ENCODE measurements around the gene KRTAP10-9. TPM values are rescaled to one million over a fixed set of nuclear protein-coding genes. Genes with fewer than 3 reads are reported as not detected.

The KRTAP10-9 gene
- total and polyA plus RNA-seq, 2 donors (not counting 1 experiment from before 2014, with no cell fraction given), result not detected

- Histone ChIP-seq H2AFZ (ENCODE audit: low read length) (no peak overlapping the region), H3K79me2 (ENCODE audit: control insufficient read depth, insufficient read depth, low read length) (no peaks in the 10 kb centered on the region), H3K4me2 (ENCODE audit: extremely low read depth, insufficient read depth, low read length) (no peak overlapping the region), H3K27me3 (ENCODE audit: control insufficient read depth, insufficient read depth, low read length) (no peaks in the 10 kb centered on the region), H4K20me1 (ENCODE audit: control insufficient read depth, extremely low read depth, insufficient read depth, low read length) (no peaks in the 10 kb centered on the region), H3K36me3 (ENCODE audit: control insufficient read depth, insufficient read depth, low read length) (no peaks in the 10 kb centered on the region), H3K4me3 (replicated peaks in 1 of 4; ENCODE audit: control extremely low read depth in 1 of 4, insufficient read depth in 1 of 4, low read depth in 3 of 4, low read length in 4 of 4) (no peak overlapping the region), H3K9me3 (ENCODE audit: control insufficient read depth, insufficient read depth, low read depth, low read length) (no peaks in the 10 kb centered on the region), H3K4me1 (ENCODE audit: control insufficient read depth, extremely low read depth, insufficient read depth, low read length) (no peaks in the 10 kb centered on the region), H3K27ac (ENCODE audit: insufficient read depth, low read length) (no peak overlapping the region), H3K9ac (ENCODE audit: insufficient read depth, low read length) (no peak overlapping the region)
- TF ChIP-seq CTCF (conservative IDR thresholded peaks at IDR 0.05 in 1 of 2, IDR thresholded peaks at IDR 0.05 in 1 of 2; ENCODE audit: low read depth in 1 of 2, low read length in 2 of 2) (no peak), EZH2 (IDR thresholded peaks at IDR 0.05; ENCODE audit: low read length, missing control alignments) (no peak)
- DNase-seq (ENCODE audit: low read depth in 2 of 2), result no peak
Measured at GRCh38 chr21:44585892-44586291, 41.0 kb upstream of the KRTAP10-9 start.

GRCh38 chr21:44589094-44589493, 37.8 kb upstream of the KRTAP10-9 start:
- no peak overlapping the region for H3K4me3 ChIP-seq (replicated peaks in 1 of 4; ENCODE audit: control extremely low read depth in 1 of 4, insufficient read depth in 1 of 4, low read depth in 3 of 4, low read length in 4 of 4)
- no peak overlapping the region for H3K27ac ChIP-seq (ENCODE audit: insufficient read depth, low read length)
- no peak for TF ChIP-seq CTCF (conservative IDR thresholded peaks at IDR 0.05 in 1 of 2, IDR thresholded peaks at IDR 0.05 in 1 of 2; ENCODE audit: low read depth in 1 of 2, low read length in 2 of 2)
- TF ChIP-seq EZH2 (IDR thresholded peaks at IDR 0.05; ENCODE audit: low read length, missing control alignments), result no peak
- H3K9me3 ChIP-seq (ENCODE audit: control insufficient read depth, insufficient read depth, low read depth, low read length), result no peaks in the 10 kb centered on the region
- H3K9ac ChIP-seq (ENCODE audit: insufficient read depth, low read length), result no peak overlapping the region
- H3K27me3 ChIP-seq (ENCODE audit: control insufficient read depth, insufficient read depth, low read length), result peaks cover 4% of the 10 kb centered on the region
- H3K36me3 ChIP-seq (ENCODE audit: control insufficient read depth, insufficient read depth, low read length), result no peaks in the 10 kb centered on the region
- no peak overlapping the region for H3K4me2 ChIP-seq (ENCODE audit: extremely low read depth, insufficient read depth, low read length)
- no peaks in the 10 kb centered on the region for H4K20me1 ChIP-seq (ENCODE audit: control insufficient read depth, extremely low read depth, insufficient read depth, low read length)
- H2AFZ ChIP-seq (ENCODE audit: low read length), result no peak overlapping the region
- DNase-seq (ENCODE audit: low read depth in 2 of 2), result no peak
- no peaks in the 10 kb centered on the region for H3K4me1 ChIP-seq (ENCODE audit: control insufficient read depth, extremely low read depth, insufficient read depth, low read length)
- no peaks in the 10 kb centered on the region for H3K79me2 ChIP-seq (ENCODE audit: control insufficient read depth, insufficient read depth, low read length)

GRCh38 chr21:44589586-44590305, 37.1 kb upstream of the KRTAP10-9 start:
- no peaks in the 10 kb centered on the region for H3K9me3 ChIP-seq (ENCODE audit: control insufficient read depth, insufficient read depth, low read depth, low read length)
- no peak overlapping the region for H3K4me3 ChIP-seq (replicated peaks in 1 of 4; ENCODE audit: control extremely low read depth in 1 of 4, insufficient read depth in 1 of 4, low read depth in 3 of 4, low read length in 4 of 4)
- no peak overlapping the region for H3K9ac ChIP-seq (ENCODE audit: insufficient read depth, low read length)
- H3K79me2 ChIP-seq (ENCODE audit: control insufficient read depth, insufficient read depth, low read length), result no peaks in the 10 kb centered on the region
- no peak overlapping the region for H2AFZ ChIP-seq (ENCODE audit: low read length)
- no peaks in the 10 kb centered on the region for H4K20me1 ChIP-seq (ENCODE audit: control insufficient read depth, extremely low read depth, insufficient read depth, low read length)
- H3K27me3 ChIP-seq (ENCODE audit: control insufficient read depth, insufficient read depth, low read length), result peaks cover 4% of the 10 kb centered on the region
- DNase-seq (ENCODE audit: low read depth in 2 of 2), result no peak
- TF ChIP-seq CTCF (conservative IDR thresholded peaks at IDR 0.05 in 1 of 2, IDR thresholded peaks at IDR 0.05 in 1 of 2; ENCODE audit: low read depth in 1 of 2, low read length in 2 of 2), result no peak
- H3K36me3 ChIP-seq (ENCODE audit: control insufficient read depth, insufficient read depth, low read length), result no peaks in the 10 kb centered on the region
- H3K4me1 ChIP-seq (ENCODE audit: control insufficient read depth, extremely low read depth, insufficient read depth, low read length), result no peaks in the 10 kb centered on the region
- H3K27ac ChIP-seq (ENCODE audit: insufficient read depth, low read length), result no peak overlapping the region
- no peak overlapping the region for H3K4me2 ChIP-seq (ENCODE audit: extremely low read depth, insufficient read depth, low read length)

All from fibroblast of lung (primary cell).